Activated T-cell treated with anti-CD3 and anti-CD28 coated beads, Interleukin-2, amount 50 U/mL, for 72 hours (primary cell): Measurements from ENCODE around the gene CDK15. TPM values are rescaled to one million over a fixed set of nuclear protein-coding genes. Genes with fewer than 3 reads are reported as not detected.

Experiments used
- ATAC-seq, 2 donors: fragments of 150-1000 bp; cut with Tn5 transposase; replicated peaks in 1 of 2; 2 replicates each; pipeline ENCODE4 v1.10.0; 2021; ENCODE audit warnings: moderate library complexity in 2 of 2, mild to moderate bottlenecking in 1 of 2
- DNase-seq, 2 donors: peaks; one replicate each; pipeline ENCODE4 v3.0.0; 2021 to 2022; ENCODE audit warnings: mixed read lengths in 1 of 2
- H3K27ac Mint-ChIP-seq: one replicate; pipeline ENCODE4 v1.8.0; 2022; ENCODE audit warnings: mild to moderate bottlenecking, moderate library complexity, mixed read lengths
- H3K27me3 Mint-ChIP-seq: one replicate; pipeline ENCODE4 v1.8.0; 2022; ENCODE audit warnings: low read depth, mixed read lengths
- H3K36me3 Mint-ChIP-seq, 2 donors: one replicate each; pipeline ENCODE4 v1.8.0; 2022; ENCODE audit warnings: mixed read lengths in 2 of 2, mild to moderate bottlenecking in 1 of 2; ENCODE audit not compliant: insufficient read depth in 2 of 2
- H3K4me1 Mint-ChIP-seq: one replicate; pipeline ENCODE4 v1.8.0; 2022; ENCODE audit warnings: low read depth, mixed read lengths
- H3K4me3 Mint-ChIP-seq, 2 donors: one replicate each; pipeline ENCODE4 v1.8.0; 2022; ENCODE audit warnings: mild to moderate bottlenecking in 2 of 2, mixed read lengths in 2 of 2, moderate library complexity in 2 of 2
- H3K9me3 Mint-ChIP-seq, 2 donors: one replicate each; pipeline ENCODE4 v1.8.0; 2022; ENCODE audit warnings: mixed read lengths in 2 of 2
- total RNA-seq, 2 donors: library from RNA; stranded (reverse); gene quantifications; one replicate each; pipeline ENCODE4 v1.2.3, GENCODE V29; 2022

CDK15 gene
- total RNA-seq, 2 donors from 2014 or later = not detected

DNA sequence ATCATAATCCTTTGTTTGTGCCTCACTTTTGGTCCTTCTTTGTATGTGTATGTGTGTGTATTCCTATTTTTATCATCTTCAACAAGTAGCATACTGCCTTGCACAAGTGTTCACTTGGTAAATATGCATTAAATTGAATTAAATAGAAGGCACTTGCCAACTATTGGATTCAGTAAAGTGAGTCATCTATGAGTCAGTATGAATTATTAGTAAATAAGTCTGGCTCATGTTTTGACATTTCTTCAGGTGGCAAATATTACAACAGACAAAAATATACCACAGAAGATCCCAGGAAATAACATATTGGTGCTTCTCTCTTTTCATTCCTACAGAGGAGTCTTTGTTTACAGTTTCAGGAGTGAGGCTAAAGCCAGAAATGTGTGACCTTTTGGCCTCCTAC lies 84.1 kb downstream of the CDK15 start:
- DNase-seq (no peak), ATAC-seq (no peak)
- H3K4me3 Mint-ChIP-seq = no peak overlapping the region
- no peak overlapping the region for H3K27ac Mint-ChIP-seq
- no peaks in the 10 kb centered on the region for H3K36me3 Mint-ChIP-seq
- peaks cover 40% of the 10 kb centered on the region for H3K27me3 Mint-ChIP-seq
- no peaks in the 10 kb centered on the region for H3K4me1 Mint-ChIP-seq
- H3K9me3 Mint-ChIP-seq = no peaks in the 10 kb centered on the region

DNA sequence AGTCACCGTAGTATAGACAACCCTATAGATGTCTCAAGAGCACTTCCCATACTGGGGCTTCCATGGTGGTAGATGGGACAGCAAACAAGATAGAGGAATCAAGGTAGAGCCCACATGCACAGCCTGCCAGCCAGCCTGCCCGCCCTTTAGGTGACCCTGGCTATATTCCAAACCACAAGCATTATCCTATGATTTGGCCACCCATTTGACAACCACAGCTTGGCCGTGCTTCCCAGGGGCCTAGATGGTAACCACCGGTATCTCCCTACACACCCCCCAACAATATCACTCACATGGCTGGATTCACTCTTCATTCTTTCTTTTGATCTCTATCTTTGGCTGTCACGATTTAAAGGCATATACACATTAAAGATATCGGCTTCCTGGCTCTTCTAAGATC lies 85.3 kb downstream of the CDK15 start:
- Mint-ChIP-seq H3K4me1 (no peaks in the 10 kb centered on the region), H3K36me3 (no peaks in the 10 kb centered on the region), H3K27me3 (peaks cover 40% of the 10 kb centered on the region), H3K9me3 (no peaks in the 10 kb centered on the region), H3K4me3 (no peak overlapping the region), H3K27ac (no peak overlapping the region)
- ATAC-seq = no peak
- no peak for DNase-seq

DNA sequence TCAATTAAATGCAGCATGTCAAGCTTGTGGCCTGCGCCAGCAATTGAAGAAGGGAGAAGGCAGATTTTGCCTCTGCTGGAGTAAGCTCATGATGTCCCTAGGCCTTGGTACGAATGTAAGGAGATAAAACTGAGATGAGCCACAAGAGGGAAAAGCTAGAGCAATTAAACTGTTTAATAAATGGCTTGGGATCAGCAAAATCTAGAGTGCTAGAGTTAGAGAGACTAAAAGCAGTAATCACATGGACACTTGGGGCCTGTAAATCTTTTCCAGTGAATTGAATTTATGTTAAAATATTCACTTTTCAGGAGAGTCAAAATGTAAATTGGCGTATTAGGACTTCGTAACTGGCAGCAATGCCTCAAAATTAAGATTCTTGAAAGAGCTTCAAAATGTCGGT lies 86.2 kb downstream of the CDK15 start:
- Mint-ChIP-seq H3K9me3 (no peaks in the 10 kb centered on the region), H3K27me3 (peaks cover 38% of the 10 kb centered on the region), H3K4me3 (no peak overlapping the region), H3K36me3 (no peaks in the 10 kb centered on the region), H3K4me1 (no peaks in the 10 kb centered on the region), H3K27ac (no peak overlapping the region)
- DNase-seq = no peak
- no peak for ATAC-seq

DNA sequence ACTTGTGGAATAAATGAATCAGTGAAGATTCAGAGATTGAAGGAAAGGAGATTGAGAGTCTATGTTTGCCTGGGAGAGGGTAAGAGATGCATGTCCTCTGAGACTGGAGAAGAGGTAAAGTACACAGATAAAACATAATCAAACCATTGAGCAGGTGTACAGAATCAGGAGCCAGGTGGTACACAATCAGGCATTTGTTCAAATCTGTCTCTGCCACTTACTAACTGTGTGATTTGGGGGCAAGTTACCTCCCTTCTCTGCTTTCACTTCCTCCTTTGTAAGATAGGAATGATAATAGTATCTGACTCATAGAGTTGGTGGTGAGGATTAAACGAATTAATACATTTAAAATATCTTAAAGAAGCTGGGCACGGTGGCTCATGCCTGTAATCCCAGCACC lies 94.0 kb downstream of the CDK15 start:
- Mint-ChIP-seq H3K36me3 (no peaks in the 10 kb centered on the region), H3K27ac (no peak overlapping the region), H3K27me3 (peaks cover 22% of the 10 kb centered on the region), H3K4me1 (no peaks in the 10 kb centered on the region), H3K4me3 (no peak overlapping the region), H3K9me3 (no peaks in the 10 kb centered on the region)
- no peak for DNase-seq
- no peak for ATAC-seq

DNA sequence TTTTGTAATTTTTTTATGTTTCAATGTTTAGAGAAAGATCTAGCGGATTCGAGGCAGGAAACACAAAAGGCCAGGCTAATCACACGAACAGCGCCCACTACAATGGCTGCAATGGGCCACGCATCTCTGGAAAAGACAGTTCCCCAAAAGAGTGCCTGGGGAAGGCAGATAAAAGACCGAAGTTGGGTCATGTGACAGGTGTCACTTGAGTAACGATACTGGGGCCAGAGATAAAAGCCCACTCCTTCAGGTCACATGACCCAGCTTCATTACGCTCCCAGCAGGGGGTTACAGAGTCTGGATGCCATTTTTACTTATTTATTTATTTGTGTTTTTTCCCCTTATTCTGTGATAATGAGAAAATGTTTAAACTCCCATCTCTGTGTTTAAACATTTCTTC lies 95.4 kb downstream of the CDK15 start:
- H3K4me1 Mint-ChIP-seq = no peaks in the 10 kb centered on the region
- H3K27ac Mint-ChIP-seq = no peak overlapping the region
- H3K36me3 Mint-ChIP-seq = no peaks in the 10 kb centered on the region
- peak in 1 of 2 donors; percentile 1 for DNase-seq
- H3K4me3 Mint-ChIP-seq = peak overlapping the region; percentile 67 to 68
- peaks cover 25% of the 10 kb centered on the region for H3K27me3 Mint-ChIP-seq
- ATAC-seq = no peak
- no peaks in the 10 kb centered on the region for H3K9me3 Mint-ChIP-seq

DNA sequence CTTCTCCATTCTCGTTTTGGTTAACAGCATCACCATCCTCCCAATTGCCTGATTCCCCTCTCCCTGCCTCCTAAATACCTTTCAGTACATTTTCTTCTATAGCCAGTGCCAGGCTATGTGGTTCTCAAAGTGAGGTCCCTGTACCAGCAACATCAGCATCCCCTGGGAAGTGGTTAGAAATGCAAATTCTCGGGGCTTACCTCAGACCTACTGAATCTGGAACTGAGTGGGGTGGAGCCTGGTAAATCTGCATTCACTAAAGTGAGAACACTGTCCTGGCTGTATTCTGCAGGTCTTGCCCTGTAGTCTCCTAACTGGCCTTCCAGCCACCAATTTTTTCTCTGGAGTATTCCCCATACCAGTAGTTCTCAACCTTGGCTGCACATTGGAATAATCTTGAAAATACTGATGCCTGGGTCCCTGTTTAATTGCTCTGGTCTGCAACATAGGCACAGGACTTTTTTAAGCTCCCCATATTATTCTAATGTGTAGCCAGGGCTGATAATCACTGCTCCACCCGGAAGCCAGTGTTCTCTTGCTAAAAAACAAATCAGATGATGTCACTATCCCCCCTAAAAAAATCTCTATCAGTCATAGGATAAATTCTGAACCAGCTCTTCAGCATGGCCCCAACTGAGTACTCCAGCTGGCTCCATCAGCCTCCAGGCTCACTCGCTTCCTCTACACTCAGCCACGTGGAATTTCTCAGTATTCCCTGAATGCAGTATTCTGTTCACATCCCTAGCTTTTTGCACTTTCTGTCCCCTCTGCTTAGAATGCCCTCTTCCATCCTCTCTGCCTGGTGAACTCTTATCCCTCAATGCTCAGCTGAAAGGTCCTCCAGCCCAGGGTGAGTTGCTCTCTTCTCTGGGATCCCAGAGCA lies 98.4 kb downstream of the CDK15 start:
- Mint-ChIP-seq H3K27ac (no peak overlapping the region), H3K27me3 (peaks cover 14% of the 10 kb centered on the region), H3K36me3 (no peaks in the 10 kb centered on the region), H3K4me3 (no peak overlapping the region), H3K9me3 (no peaks in the 10 kb centered on the region), H3K4me1 (peaks cover 7% of the 10 kb centered on the region)
- DNase-seq (no peak), ATAC-seq (no peak)

DNA sequence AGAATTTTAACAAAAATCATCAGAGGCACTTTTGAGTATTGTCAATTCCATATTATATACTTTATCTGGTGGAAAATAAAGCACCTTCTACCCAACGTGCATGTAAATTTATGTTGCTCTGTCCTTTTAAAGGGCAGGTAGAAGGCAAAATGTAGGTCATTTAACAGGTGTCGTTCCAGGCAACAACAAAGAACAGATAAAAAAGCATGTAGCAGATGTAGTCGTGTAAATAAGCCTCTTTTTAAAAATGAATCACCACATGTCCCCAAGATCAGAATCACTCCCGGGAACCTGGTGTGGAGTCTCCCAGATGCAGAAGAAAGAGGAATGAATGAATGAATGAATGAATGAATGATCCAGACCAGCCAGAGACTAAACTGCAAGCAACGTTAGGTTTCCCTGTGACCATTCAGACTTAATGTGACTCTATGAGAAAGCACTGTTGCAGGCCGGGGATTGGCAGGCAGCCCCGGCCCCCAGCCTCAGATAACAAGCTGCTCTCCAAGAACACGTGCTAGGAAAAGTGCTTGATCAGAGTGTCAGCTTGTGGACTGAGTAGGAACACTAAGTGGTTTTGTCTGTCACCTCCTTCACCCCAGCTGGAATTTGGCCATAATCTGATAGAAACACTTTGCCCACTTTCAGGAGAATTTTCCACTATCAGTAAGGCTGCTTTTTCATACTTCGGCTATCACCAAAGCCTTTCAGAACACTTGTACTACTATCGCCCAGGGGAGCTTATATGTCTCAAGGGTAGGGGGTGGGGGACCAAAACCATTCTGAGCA lies 100.6 kb downstream of the CDK15 start:
- H3K9me3 Mint-ChIP-seq = no peaks in the 10 kb centered on the region
- peaks cover 14% of the 10 kb centered on the region for H3K27me3 Mint-ChIP-seq
- DNase-seq (no peak), ATAC-seq (no peak)
- H3K27ac Mint-ChIP-seq = no peak overlapping the region
- peaks cover 13% of the 10 kb centered on the region for H3K4me1 Mint-ChIP-seq
- no peak overlapping the region for H3K4me3 Mint-ChIP-seq
- H3K36me3 Mint-ChIP-seq = no peaks in the 10 kb centered on the region

DNA sequence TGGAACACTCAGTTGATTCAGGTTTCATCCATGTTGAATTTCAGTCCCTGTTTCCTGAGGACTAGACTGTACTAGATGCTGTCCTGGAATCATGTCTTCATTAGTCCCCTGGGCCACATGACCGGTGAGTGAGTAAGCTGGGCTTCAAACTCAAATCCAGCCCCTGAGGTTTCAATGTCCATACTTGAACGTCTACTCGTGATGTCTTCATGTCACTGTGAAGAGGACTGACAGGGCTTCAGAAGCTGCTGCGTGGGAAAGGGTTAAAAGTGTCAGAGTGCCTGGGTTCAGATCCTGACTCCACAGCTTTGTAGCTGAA lies 101.2 kb downstream of the CDK15 start:
- no peak overlapping the region for H3K4me3 Mint-ChIP-seq

DNA sequence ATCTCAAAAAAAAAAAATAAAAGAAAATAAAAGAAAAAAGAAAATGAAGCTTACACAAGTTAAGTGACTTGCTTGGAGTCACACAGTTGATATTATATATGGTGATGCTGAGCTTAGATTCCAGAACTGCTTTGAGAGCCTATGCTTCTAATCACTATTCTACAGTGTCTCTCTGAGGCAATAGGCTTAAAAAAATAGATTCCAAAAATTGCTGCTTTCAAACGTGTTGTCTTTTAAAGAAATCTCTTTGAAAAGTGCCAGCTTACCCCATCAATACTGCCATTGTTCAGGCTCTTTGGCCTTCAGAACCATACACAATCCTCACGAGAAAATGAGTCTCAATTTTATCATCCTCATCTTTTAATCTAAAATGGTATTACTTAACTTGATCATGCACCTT lies 102.6 kb downstream of the CDK15 start:
- no peaks in the 10 kb centered on the region for H3K9me3 Mint-ChIP-seq
- H3K4me1 Mint-ChIP-seq = peaks cover 13% of the 10 kb centered on the region
- no peak overlapping the region for H3K4me3 Mint-ChIP-seq
- DNase-seq = no peak
- peaks cover 14% of the 10 kb centered on the region for H3K27me3 Mint-ChIP-seq
- no peak for ATAC-seq
- H3K36me3 Mint-ChIP-seq = no peaks in the 10 kb centered on the region
- H3K27ac Mint-ChIP-seq = no peak overlapping the region

More for the DNA sequence above, 101.2 kb downstream of the CDK15 start:
- Mint-ChIP-seq H3K4me1 (peaks cover 13% of the 10 kb centered on the region), H3K36me3 (no peaks in the 10 kb centered on the region), H3K27me3 (peaks cover 14% of the 10 kb centered on the region), H3K9me3 (no peaks in the 10 kb centered on the region), H3K27ac (no peak overlapping the region)
- ATAC-seq (no peak), DNase-seq (no peak)

DNA sequence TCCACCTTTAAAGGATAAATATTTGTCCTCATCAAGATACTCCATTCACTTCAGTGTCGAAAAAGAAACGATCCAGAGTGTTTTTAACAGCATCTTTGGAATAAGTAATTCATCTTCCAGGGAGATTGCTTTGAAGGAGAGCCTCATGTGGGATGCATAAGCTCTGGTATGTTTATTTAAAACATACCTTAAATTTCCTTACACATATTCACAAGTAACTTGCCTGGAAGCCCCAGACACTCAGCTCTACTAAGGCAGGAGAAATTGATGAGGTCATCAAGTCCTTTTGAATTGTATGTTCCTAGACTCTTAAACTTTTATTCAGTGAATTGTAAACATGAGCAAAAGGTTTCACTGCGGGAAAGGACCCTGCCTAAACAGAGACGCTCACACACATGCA lies 103.0 kb downstream of the CDK15 start:
- H3K9me3 Mint-ChIP-seq = no peaks in the 10 kb centered on the region
- no peak overlapping the region for H3K4me3 Mint-ChIP-seq
- no peaks in the 10 kb centered on the region for H3K36me3 Mint-ChIP-seq
- ATAC-seq = no peak
- H3K4me1 Mint-ChIP-seq = peaks cover 13% of the 10 kb centered on the region
- no peak for DNase-seq
- H3K27me3 Mint-ChIP-seq = peaks cover 13% of the 10 kb centered on the region
- no peak overlapping the region for H3K27ac Mint-ChIP-seq

DNA sequence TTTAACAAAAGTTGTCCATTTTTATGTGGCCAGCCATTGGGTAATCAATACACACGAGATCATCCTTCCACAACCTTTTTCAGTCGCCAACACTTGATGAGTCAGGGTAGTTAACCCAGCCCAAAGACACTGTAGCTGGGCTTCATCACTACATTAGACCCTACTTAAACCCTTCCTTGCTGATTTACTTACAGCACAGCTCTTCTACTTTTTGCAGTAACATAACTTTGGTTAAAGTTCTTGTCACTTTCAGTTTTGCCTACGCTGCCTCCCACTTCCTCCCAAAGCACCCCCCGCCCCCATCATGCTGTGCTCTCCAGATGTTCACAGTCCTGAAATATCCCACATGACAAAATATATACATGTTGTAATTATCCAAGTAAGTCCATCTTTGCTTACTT lies 103.6 kb downstream of the CDK15 start:
- Mint-ChIP-seq H3K36me3 (no peaks in the 10 kb centered on the region), H3K9me3 (no peaks in the 10 kb centered on the region), H3K27ac (peak overlapping the region; percentile 32), H3K27me3 (peaks cover 7% of the 10 kb centered on the region), H3K4me3 (peak overlapping the region; percentile 27 to 31), H3K4me1 (peaks cover 13% of the 10 kb centered on the region)
- ATAC-seq (peak; percentile 41 to 47), DNase-seq (no peak)

DNA sequence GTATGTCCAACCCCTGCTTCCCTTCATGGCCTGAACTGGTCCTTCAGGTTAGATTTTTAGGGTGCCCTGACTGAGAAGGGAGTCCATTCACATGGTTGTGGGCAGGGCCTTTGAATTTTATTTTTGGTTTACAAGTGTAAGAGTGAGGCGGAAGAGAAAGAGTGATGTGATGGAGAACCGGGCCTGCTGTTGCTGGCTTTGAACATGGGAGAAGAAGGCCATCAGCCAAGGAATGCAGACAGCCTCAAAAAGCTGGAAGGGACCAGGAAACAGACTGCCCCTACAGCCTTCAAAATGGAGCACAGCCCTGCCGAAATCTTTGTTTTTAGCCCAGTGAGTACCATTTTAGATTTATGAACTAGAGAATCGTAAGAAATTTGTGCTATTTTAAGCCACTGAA lies 105.0 kb downstream of the CDK15 start:
- Mint-ChIP-seq H3K4me3 (no peak overlapping the region), H3K9me3 (no peaks in the 10 kb centered on the region), H3K36me3 (no peaks in the 10 kb centered on the region), H3K4me1 (peaks cover 13% of the 10 kb centered on the region), H3K27ac (no peak overlapping the region), H3K27me3 (no peaks in the 10 kb centered on the region)
- no peak for DNase-seq
- no peak for ATAC-seq

DNA sequence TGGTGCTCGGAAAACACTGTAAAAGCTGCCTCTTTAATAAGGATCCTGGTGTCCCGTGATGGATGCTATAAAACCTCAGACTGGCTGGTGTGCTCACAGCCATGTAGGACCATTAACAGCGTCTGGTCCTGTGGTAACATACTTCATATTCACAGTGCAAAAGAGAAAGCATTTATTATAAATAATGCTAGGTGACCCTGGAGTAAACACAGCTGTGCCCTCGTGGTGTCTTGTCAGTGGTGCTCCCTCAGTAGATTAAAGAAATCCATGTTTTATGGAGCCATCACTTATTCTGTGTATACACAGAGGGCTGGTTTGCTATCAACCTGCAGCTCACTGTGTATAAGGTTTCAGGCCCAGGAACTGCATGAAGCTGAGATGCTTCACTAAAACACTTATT lies 106.9 kb downstream of the CDK15 start:
- Mint-ChIP-seq H3K27me3 (no peaks in the 10 kb centered on the region), H3K9me3 (no peaks in the 10 kb centered on the region), H3K4me3 (no peak overlapping the region), H3K27ac (no peak overlapping the region), H3K4me1 (peaks cover 13% of the 10 kb centered on the region), H3K36me3 (no peaks in the 10 kb centered on the region)
- ATAC-seq (no peak), DNase-seq (no peak)
